ENCODE results near the gene LZTR1. TPM values are rescaled to one million over a fixed set of nuclear protein-coding genes. Genes with fewer than 3 reads are reported as not detected.

Gene LZTR1
- total and polyA plus RNA-seq, 7 donors, result 10.2 to 50.4 (median 31.4) TPM

DNA sequence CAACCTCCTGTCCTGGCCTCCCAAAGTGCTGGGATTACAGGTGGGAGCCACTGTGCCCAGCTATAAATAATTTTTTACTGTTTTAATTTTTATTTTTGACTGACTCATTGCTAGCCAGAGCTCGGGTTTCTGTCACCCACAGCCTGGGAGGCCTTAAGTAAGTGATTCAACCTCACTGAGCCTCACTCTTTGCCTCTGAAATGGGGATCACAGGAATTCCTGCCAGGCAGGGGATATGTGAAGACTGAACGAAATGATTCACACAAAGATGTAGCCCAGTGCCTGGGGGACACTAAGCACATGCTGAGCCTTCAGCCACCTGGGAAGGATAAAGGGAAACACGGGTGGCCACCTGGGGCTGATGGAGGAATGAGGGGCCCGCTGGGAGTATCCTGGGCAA, 59.8 kb downstream of the LZTR1 start:
- 87% methylated on average over 4 of the region's 4 CpGs for WGBS, 2 donors
- Histone ChIP-seq H3K27ac (no peak overlapping the region), H3K27me3 (no peaks in the 10 kb centered on the region), H3K4me3 (no peak overlapping the region), H3K36me3 (no peaks in the 10 kb centered on the region), H3K4me1 (peaks cover 0 to 30% (median 21%) of the 10 kb centered on the region in 4 donors), H3K9me3 (no peaks in the 10 kb centered on the region)
- TF ChIP-seq EP300 (IDR thresholded peaks at IDR 0.05) (no peak), POLR2A (IDR thresholded peaks at IDR 0.05) (no peak), CTCF (IDR thresholded peaks at IDR 0.05) (no peak), POLR2AphosphoS5 (IDR thresholded peaks at IDR 0.05) (no peak)
- intact Hi-C loops (cut with DNase I), result no loop called here
- no peak for DNase-seq

- WGBS, 2 donors, result 71 to 83% methylated on average over 6 of the region's 6 CpGs
- Histone ChIP-seq H3K36me3 (no peaks in the 10 kb centered on the region), H3K4me1 (peaks cover 0 to 24% (median 19%) of the 10 kb centered on the region in 4 donors), H3K4me3 (no peak overlapping the region), H3K9me3 (no peaks in the 10 kb centered on the region), H3K27ac (no peak overlapping the region), H3K27me3 (no peaks in the 10 kb centered on the region)
- intact Hi-C loops (cut with DNase I), result no loop called here
- DNase-seq, result no peak
- TF ChIP-seq EP300 (IDR thresholded peaks at IDR 0.05) (no peak), POLR2A (IDR thresholded peaks at IDR 0.05) (no peak), CTCF (IDR thresholded peaks at IDR 0.05) (no peak), POLR2AphosphoS5 (IDR thresholded peaks at IDR 0.05) (no peak)
These were observed 61.1 kb downstream of the LZTR1 start for GRCh38 chr22:21042978-21043859.

GRCh38 chr22:21043860-21044535, 61.9 kb downstream of the LZTR1 start:
- WGBS, 2 donors, result 81 to 88% methylated on average over 15 of the region's 15 CpGs
- Histone ChIP-seq H3K4me3 (peak overlapping the region in 1 of 4 donors; percentile 44), H3K36me3 (no peaks in the 10 kb centered on the region), H3K27me3 (no peaks in the 10 kb centered on the region), H3K27ac (peak overlapping the region in 1 of 4 donors; percentile 45), H3K9me3 (no peaks in the 10 kb centered on the region), H3K4me1 (peaks cover 0 to 24% (median 18%) of the 10 kb centered on the region in 4 donors)
- intact Hi-C loops (cut with DNase I), result no loop called here
- no peak for DNase-seq
- TF ChIP-seq POLR2AphosphoS5 (IDR thresholded peaks at IDR 0.05) (no peak), CTCF (IDR thresholded peaks at IDR 0.05) (no peak), POLR2A (IDR thresholded peaks at IDR 0.05) (no peak), EP300 (IDR thresholded peaks at IDR 0.05) (no peak)

- intact Hi-C loops (cut with DNase I), result loop anchor here (5.0 kb wide), 1 partner anchor 43 kb away; the partner anchor contains the start of gene THAP7
- H3K4me3 ChIP-seq, result peak overlapping the region; percentile 16 to 54 (median 48)
- peaks cover 0 to 24% (median 18%) of the 10 kb centered on the region in 4 donors for H3K4me1 ChIP-seq
- peak overlapping the region in 2 of 4 donors; percentile 45 to 48 for H3K27ac ChIP-seq
- no peak for TF ChIP-seq POLR2AphosphoS5 (IDR thresholded peaks at IDR 0.05)
- no peak for TF ChIP-seq EP300 (IDR thresholded peaks at IDR 0.05)
- no peak for TF ChIP-seq POLR2A (IDR thresholded peaks at IDR 0.05)
- TF ChIP-seq CTCF (IDR thresholded peaks at IDR 0.05), result no peak
- 18 to 20% methylated on average over 15 of the region's 15 CpGs for WGBS, 2 donors
- H3K36me3 ChIP-seq, result no peaks in the 10 kb centered on the region
- DNase-seq, result no peak
- H3K9me3 ChIP-seq, result no peaks in the 10 kb centered on the region
- H3K27me3 ChIP-seq, result no peaks in the 10 kb centered on the region
These were observed 63.0 kb downstream of the LZTR1 start for GRCh38 chr22:21044931-21045584.

Measured in sigmoid colon (tissue), 7 donors.